ENCODE results near the gene VGLL4. TPM values are rescaled to one million over a fixed set of nuclear protein-coding genes. Genes with fewer than 3 reads are reported as not detected.
A peak's percentile ranks its signal among the peaks of the same experiment; 100 is the strongest.

VGLL4 gene
- total RNA-seq, 1 experiment from 2014 or later = 26.9 TPM

DNA sequence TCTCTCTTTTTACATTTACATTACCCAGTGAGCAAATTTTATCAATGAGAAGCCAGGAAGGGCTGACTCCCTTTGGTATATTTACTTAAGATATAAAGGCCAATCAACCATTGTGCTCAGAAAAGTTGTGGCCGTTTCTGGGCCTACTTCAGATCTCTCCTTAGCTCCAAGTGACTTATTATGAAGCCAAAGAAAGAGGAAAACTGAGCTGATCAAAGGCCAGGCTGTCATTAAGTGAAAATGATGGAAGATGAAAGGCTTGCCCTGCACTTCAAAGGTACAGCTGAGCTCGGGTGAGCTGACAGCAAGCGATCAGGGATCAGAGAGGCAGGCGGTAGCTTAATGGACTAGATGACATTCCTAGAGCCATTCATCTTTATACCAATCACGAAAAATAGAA lies 24.8 kb downstream of the VGLL4 start:
- no peaks in the 10 kb centered on the region for H3K9me3 ChIP-seq (ENCODE audit: control insufficient read depth in 1 of 2, insufficient read depth in 1 of 2, low read depth in 1 of 2, low read length in 2 of 2)
- ChIA-PET CTCF (no interaction called here), POLR2A (interaction anchor here (1.1 kb wide), 1 partner anchor 12 kb away, joined by 3 read pairs; no protein-coding TSS in a partner anchor), RAD21 (ENCODE audit: low non-redundant PET in 1 of 2, low total read pairs in 2 of 2, uncharacterized antibody in 2 of 2, unreplicated experiment in 2 of 2) (no interaction called here)
- H4K20me1 ChIP-seq (ENCODE audit: insufficient read depth) = no peaks in the 10 kb centered on the region; the same call in 1 of the 2 replicates
- no peak overlapping the region for H3K4me3 ChIP-seq (replicated peaks in 1 of 2; ENCODE audit: low read depth in 1 of 2, low read length in 2 of 2)
- no TSS peak for BruUV-seq (replicated peaks)
- ATAC-seq = no peak
- no peak overlapping the region for H3K9ac ChIP-seq (ENCODE audit: low read length)
- no peaks in the 10 kb centered on the region for H3K9me2 ChIP-seq (ENCODE audit: insufficient read depth)
- no peak overlapping the region for H2AFZ ChIP-seq (ENCODE audit: low read depth, low read length, poor library complexity, severe bottlenecking)
- peaks cover 41% of the 10 kb centered on the region for H3K79me2 ChIP-seq (ENCODE audit: insufficient read depth, low read length)
- no peaks in the 10 kb centered on the region for H3K36me3 ChIP-seq (ENCODE audit: control insufficient read depth in 1 of 2, insufficient read depth in 2 of 2, low read length in 2 of 2)
- no peak overlapping the region for H3K27ac ChIP-seq (ENCODE audit: low read depth, low read length)
- TF ChIP-seq CEBPB (IDR thresholded peaks at IDR 0.05; ENCODE audit: low read depth) (no peak), TCF7L2 (IDR thresholded peaks at IDR 0.05; ENCODE audit: borderline replicate concordance, extremely low read depth, insufficient read depth, insufficient read length) (peak; percentile 72)
- H3K27me3 ChIP-seq (ENCODE audit: insufficient read depth, low read length) = no peaks in the 10 kb centered on the region
- DNase-seq (ENCODE audit: low read depth, low spot score) = no peak
- no peaks in the 10 kb centered on the region for H3K4me1 ChIP-seq (ENCODE audit: control insufficient read depth in 1 of 2, insufficient read depth in 2 of 2, low read length in 2 of 2)
- H3K4me2 ChIP-seq (ENCODE audit: low read length) = no peak overlapping the region
- intact Hi-C loops (cut with micrococcal nuclease) = no loop called here

DNA sequence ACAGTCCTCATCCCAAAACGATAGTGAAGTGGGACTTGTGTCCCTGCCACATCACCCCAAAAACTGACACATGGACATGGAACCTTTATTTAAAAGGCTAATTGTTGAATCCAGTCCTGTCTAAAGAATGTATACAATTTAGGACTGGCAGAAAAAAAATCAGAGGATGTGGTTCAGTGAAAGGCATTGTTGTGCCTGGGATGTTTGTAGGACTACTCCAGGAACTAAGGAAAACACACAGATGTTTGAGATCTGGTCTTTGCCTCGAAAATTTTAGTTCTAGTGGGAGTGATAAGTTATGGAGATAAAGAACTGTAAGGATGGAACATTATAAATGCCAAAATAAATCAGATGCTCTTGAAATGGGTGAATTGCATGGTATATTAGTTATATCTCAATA lies 27.2 kb downstream of the VGLL4 start:
- Histone ChIP-seq H3K36me3 (ENCODE audit: control insufficient read depth in 1 of 2, insufficient read depth in 2 of 2, low read length in 2 of 2) (no peaks in the 10 kb centered on the region), H3K4me1 (ENCODE audit: control insufficient read depth in 1 of 2, insufficient read depth in 2 of 2, low read length in 2 of 2) (no peaks in the 10 kb centered on the region), H3K27ac (ENCODE audit: low read depth, low read length) (no peak overlapping the region), H3K9ac (ENCODE audit: low read length) (no peak overlapping the region), H3K4me3 (replicated peaks in 1 of 2; ENCODE audit: low read depth in 1 of 2, low read length in 2 of 2) (no peak overlapping the region), H3K27me3 (ENCODE audit: insufficient read depth, low read length) (no peaks in the 10 kb centered on the region), H3K9me3 (ENCODE audit: control insufficient read depth in 1 of 2, insufficient read depth in 1 of 2, low read depth in 1 of 2, low read length in 2 of 2) (no peaks in the 10 kb centered on the region), H4K20me1 (ENCODE audit: insufficient read depth) (no peaks in the 10 kb centered on the region; the same call in 1 of the 2 replicates), H2AFZ (ENCODE audit: low read depth, low read length, poor library complexity, severe bottlenecking) (no peak overlapping the region), H3K9me2 (ENCODE audit: insufficient read depth) (no peaks in the 10 kb centered on the region), H3K4me2 (ENCODE audit: low read length) (no peak overlapping the region), H3K79me2 (ENCODE audit: insufficient read depth, low read length) (peaks cover 23% of the 10 kb centered on the region)
- ATAC-seq = no peak
- CTCF ChIA-PET = no interaction called here
- POLR2A ChIA-PET = no interaction called here
- no TSS peak for BruUV-seq (replicated peaks)
- DNase-seq (ENCODE audit: low read depth, low spot score) = no peak
- intact Hi-C loops (cut with micrococcal nuclease) = no loop called here
- RAD21 ChIA-PET (ENCODE audit: low non-redundant PET in 1 of 2, low total read pairs in 2 of 2, uncharacterized antibody in 2 of 2, unreplicated experiment in 2 of 2) = no interaction called here
- TF ChIP-seq, protein P1, sequence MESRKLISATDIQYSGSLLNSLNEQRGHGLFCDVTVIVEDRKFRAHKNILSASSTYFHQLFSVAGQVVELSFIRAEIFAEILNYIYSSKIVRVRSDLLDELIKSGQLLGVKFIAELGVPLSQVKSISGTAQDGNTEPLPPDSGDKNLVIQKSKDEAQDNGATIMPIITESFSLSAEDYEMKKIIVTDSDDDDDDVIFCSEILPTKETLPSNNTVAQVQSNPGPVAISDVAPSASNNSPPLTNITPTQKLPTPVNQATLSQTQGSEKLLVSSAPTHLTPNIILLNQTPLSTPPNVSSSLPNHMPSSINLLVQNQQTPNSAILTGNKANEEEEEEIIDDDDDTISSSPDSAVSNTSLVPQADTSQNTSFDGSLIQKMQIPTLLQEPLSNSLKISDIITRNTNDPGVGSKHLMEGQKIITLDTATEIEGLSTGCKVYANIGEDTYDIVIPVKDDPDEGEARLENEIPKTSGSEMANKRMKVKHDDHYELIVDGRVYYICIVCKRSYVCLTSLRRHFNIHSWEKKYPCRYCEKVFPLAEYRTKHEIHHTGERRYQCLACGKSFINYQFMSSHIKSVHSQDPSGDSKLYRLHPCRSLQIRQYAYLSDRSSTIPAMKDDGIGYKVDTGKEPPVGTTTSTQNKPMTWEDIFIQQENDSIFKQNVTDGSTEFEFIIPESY (IDR thresholded peaks at IDR 0.05; ENCODE audit: extremely low read depth, insufficient replicate concordance, low read length) = no peak
- TF ChIP-seq ELF1 (IDR thresholded peaks at IDR 0.05; ENCODE audit: borderline replicate concordance, low read depth) = no peak
- TF ChIP-seq MAX (IDR thresholded peaks at IDR 0.05) = no peak
- no peak for TF ChIP-seq POLR2A (IDR thresholded peaks at IDR 0.05; ENCODE audit: borderline replicate concordance, extremely low read depth, insufficient read depth, insufficient read length)
- TF ChIP-seq RAD21 (IDR thresholded peaks at IDR 0.05; ENCODE audit: low read depth) = no peak
- no peak for TF ChIP-seq SP1 (IDR thresholded peaks at IDR 0.05; ENCODE audit: low read depth)
- TF ChIP-seq TCF7L2 (IDR thresholded peaks at IDR 0.05; ENCODE audit: borderline replicate concordance, extremely low read depth, insufficient read depth, insufficient read length) = no peak
